Measurements from ENCODE around the gene MYOCD.

- no peak for TF ChIP-seq POLR2A (IDR thresholded peaks at IDR 0.05; ENCODE audit: low read length)
- no peak for TF ChIP-seq POLR2AphosphoS2 (conservative IDR thresholded peaks at IDR 0.05; ENCODE audit: low read length)
- no peak for TF ChIP-seq CHD4 (IDR thresholded peaks at IDR 0.05; ENCODE audit: borderline replicate concordance)
- TF ChIP-seq REST (IDR thresholded peaks at IDR 0.05) = no peak
- no peak for TF ChIP-seq RCOR1 (IDR thresholded peaks at IDR 0.05; ENCODE audit: low read depth, low read length)
- TF ChIP-seq CTCF (IDR thresholded peaks at IDR 0.05) = no peak
- TF ChIP-seq CEBPB (IDR thresholded peaks at IDR 0.05) = no peak
- TF ChIP-seq HDAC2 (IDR thresholded peaks at IDR 0.05) = no peak
- no peak for TF ChIP-seq MAX (IDR thresholded peaks at IDR 0.05)
Observed at GRCh38 chr17:12730421-12730820, 64.7 kb downstream of the MYOCD start.

All from A549 (cell line).